Adipose tissue (tissue), 3 donors: ENCODE data around the gene TRAF3IP1. TPM values are rescaled to one million over a fixed set of nuclear protein-coding genes. Genes with fewer than 3 reads are reported as not detected.
"Not testable (repeated sequence)": the region's sequence is repeated elsewhere in the genome, so short reads cannot be mapped to it uniquely, and the experiment has no call there.

Experiments
- H3K27ac ChIP-seq: one replicate; pipeline ENCODE4 v1.5.1; 2013; ENCODE audit warnings: low read depth, low read length
- WGBS, 3 donors: extraction: QIAGEN DNeasy Blood & Tissue Kit; methylation state at CpG; one replicate each; pipeline ENCODE4 v1.1.7; 2013; 5-methylcytosine and 5-hydroxymethylcytosine counted together
- polyA plus RNA-seq, 3 donors: library from polyadenylated mRNA; stranded (reverse); fragments of 200-250 nt; gene quantifications; one replicate each; pipeline ENCODE4 v1.2.3, GENCODE V29; 2013
- donor health status: healthy with polysubstance abuse.
- donor health status: Bipolar disorder and iron deficiency.
- donor health status: healthy.

Gene TRAF3IP1
- polyA plus RNA-seq, 3 donors: 3.1 to 7.8 (median 5.5) TPM

- 87 to 92% (median 92%) methylated on average over 3 of the region's 3 CpGs for WGBS, 3 donors
- H3K27ac ChIP-seq: no peak overlapping the region
Measured at GRCh38 chr2:238359403-238359802, 39.1 kb downstream of the TRAF3IP1 start.

- WGBS, 3 donors: 83 to 97% (median 87%) methylated on average over 9 of the region's 9 CpGs
- no peak overlapping the region for H3K27ac ChIP-seq
Measured at GRCh38 chr2:238361877-238362276, 41.6 kb downstream of the TRAF3IP1 start.

GRCh38 chr2:238362626-238363025, 42.3 kb downstream of the TRAF3IP1 start:
- H3K27ac ChIP-seq: no peak overlapping the region
- 73 to 87% (median 86%) methylated on average over 7 of the region's 7 CpGs for WGBS, 3 donors

DNA sequence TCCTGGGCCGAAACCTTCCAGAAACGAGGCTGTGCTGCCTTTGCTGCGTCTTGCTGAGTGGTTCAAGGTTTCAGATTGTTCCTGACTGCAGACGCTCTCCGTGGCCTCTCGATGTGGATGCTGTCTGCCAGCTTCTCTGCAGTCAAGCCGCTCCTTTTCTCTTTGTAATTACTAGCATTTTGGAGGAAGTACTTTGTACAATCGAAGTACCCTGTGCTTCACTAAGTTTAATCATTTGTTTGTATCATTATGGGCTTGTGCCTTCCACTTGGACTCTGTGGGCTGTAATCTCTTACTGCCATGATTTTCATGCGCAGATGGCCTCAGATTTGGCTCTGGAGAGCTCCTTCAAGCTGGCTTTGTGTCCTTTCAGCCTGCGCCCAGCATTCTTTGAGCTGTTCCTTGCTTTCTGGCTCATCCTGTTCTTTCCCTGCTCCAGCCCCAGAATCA, 49.3 kb downstream of the TRAF3IP1 start:
- no peak overlapping the region for H3K27ac ChIP-seq

DNA sequence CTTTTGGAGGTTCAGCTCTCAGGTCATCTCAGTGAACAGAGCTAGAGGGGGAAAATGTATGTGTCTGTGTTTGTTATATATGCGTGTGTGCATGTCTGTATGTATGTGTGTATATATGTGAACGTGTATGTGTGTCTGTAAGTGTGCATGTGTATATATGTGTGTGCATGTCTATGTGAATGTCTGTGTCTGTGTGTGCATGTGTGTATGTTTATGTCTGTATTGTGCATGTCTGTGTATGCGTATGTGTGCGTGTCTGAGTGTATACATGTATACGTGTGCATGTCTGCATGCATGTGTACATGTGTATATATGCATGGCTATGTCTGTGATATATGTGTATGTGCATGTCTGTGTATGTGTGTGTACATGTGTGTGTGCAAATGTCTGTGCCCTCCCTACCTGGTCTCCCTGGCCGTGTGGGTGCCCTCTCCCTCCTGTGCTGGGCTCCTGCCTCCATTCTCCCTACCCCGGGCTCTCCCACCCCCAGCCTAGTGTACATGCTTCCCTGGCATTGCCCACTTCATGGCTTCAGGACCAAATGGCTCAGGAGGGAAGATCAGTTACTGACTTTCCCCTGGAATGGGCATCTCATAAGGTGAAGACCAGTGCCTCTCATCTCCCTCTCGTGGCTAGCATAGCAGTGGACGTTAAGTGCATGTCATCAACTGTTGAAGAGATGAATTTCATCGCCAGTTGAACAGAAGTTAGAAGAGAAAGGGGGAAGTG, 49.9 kb downstream of the TRAF3IP1 start:
- H3K27ac ChIP-seq: no peak overlapping the region
- 72 to 83% (median 81%) methylated on average over 10 of the region's 10 CpGs for WGBS, 3 donors

More for the DNA sequence above, 49.3 kb downstream of the TRAF3IP1 start:
- WGBS, 3 donors: 47 to 73% (median 57%) methylated on average over 10 of the region's 10 CpGs

DNA sequence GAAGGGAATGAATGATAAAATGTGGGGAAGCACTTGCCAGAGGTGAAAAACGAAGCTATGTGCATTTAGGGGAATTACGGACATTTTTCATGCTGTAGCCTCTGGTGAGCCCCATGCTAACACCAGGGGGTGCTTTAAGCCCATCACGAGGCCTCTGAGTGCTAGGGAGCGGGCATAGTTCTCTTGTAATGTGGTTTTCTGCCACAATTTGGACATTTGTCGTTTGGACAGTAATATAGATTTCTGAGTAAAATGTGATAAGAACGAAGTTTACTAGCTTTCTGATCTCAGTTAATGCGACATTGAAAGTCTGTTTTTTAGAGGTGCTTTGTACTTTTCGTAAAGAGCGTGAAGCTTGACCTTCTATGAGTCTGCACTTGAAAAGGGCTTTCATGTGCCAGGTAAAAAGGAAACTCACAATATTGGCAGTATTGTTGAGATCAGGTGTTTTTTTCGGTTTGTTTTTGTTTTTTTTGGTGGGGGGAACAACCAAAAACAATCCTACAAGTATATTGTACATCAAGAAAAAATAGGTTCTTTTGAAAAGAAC, 50.6 kb downstream of the TRAF3IP1 start:
- no peak overlapping the region for H3K27ac ChIP-seq
- WGBS, 3 donors: 21 to 34% (median 33%) methylated on average over 10 of the region's 10 CpGs

- 90 to 99% (median 97%) methylated on average over 3 of the region's 3 CpGs for WGBS, 3 donors
- not testable (repeated sequence) for H3K27ac ChIP-seq
Measured at GRCh38 chr2:238372277-238372676, 52.0 kb downstream of the TRAF3IP1 start.

DNA sequence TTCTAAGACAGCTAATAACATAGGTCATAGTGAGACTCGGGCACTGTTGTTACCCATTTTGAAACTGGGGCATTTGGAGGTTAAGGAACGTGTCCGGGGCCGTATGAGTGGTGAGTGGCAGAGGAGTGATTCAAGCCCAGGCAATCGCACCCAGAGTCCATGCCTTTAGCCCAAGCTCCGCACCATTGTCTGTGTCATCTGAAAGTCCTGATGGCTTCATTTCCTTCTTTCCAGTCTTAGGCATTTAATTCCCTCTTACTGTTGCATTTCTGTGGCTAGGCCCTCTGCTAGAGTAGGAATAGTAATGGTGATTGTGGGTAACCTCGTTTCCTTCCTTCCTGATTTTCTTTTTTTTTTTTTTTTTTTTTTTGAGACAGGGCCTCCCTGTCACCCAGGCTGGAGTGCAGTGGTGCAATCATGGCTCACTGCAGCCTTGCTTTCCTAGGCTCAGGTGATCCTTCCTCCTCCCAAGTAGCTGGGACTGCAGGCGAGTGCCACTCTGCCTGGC, 56.6 kb downstream of the TRAF3IP1 start:
- WGBS, 3 donors: 52 to 95% (median 67%) methylated on average over 8 of the region's 8 CpGs
- no peak overlapping the region for H3K27ac ChIP-seq

DNA sequence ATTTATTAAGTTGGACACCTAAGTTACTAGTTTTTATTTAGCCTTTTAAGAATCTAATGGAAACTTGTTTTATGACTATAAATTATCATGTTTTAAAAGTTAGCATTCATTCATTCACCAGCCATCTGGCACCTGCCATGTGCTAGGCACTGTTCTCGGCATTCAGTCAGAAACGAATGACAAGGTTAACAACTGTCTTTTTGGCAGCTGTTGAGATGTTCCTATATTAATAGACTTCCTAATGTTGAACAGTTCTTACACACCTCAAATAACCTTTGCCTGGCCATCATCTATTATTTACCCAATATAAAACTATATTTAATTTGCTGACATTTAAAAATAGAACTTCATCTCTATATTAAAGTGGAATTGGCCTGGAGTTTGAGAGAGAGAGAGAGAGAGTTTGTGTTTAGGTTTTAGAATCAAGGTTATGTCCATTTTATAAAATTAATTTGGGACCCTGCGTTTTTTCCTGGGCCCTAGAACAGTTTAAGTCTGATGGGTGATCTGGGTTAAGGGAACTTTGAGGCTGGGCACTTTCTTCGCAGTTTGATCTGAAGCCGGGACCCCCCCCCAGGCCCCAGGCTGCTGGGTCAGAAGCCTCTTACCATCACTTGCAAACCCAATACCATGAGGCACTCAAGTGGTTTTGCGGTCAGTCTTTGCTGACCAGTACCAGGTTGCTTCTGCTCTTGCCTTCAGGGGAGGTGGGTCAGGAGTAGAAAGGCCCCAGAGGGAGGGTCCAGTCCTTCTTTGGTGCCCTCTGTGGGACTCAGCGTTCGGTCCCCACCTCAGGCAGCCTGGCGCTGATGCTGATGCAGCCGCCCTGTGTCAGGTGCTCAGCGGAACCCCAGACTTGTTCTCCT, 58.1 kb downstream of the TRAF3IP1 start:
- H3K27ac ChIP-seq: no peak overlapping the region
- 87 to 94% (median 94%) methylated on average over 11 of the region's 11 CpGs for WGBS, 3 donors

DNA sequence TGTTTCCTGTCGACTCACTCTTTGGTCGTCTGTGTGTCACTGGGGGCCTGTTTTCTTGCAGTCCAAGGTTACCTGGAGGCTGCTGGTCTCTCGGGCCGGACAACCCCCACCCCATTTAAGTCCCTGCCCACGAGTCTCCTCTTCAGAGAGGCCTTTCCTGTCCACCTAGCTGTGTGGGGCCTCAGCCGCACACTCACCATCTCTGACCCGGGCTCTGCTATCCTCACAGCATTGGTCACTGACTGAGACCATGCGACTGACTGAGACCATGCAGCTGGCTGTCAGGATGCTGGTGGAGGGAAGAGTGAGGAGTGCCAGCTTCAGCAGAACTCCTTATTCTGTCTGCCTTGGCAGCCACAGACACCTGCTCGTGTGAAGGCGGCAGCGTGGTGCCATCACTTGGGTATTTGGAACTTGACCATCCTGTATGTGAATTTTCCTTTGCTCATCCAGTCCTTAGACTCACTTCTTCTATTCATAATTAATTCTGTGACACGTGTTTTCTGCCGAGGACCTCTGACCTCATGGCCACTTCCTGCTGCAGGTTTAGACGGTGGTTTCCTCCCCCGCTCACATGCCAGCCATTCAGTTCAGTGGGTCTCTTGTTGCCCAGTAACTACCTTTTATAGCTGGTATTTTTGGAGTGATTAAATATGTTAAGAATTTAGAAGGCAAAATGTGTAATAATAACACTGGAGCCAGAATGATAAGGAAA, 58.9 kb downstream of the TRAF3IP1 start:
- no peak overlapping the region for H3K27ac ChIP-seq

DNA sequence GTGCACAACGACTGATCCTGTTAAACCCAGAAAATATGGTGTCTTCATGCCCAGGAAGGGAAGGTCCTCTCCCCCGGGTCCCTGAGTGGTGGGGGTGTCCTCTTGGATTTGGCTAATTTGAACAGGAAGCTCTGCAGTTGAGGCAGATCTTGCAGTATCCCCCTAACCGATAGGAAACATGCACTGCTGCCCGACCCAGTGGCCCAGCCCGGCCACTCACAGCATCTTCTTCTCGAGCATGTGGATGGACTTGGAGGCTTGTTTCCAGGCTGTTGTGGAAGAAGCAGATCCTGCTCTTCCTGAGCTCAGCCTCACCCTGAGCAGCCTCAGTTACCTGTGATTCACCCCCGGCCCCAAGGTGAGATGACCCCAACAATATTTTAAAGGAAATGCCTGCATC, 60.0 kb downstream of the TRAF3IP1 start:
- no peak overlapping the region for H3K27ac ChIP-seq
- WGBS, 3 donors: 70 to 87% (median 85%) methylated on average over 7 of the region's 7 CpGs

More for the DNA sequence above, 58.9 kb downstream of the TRAF3IP1 start:
- WGBS, 3 donors: 72 to 82% (median 73%) methylated on average over 15 of the region's 15 CpGs

DNA sequence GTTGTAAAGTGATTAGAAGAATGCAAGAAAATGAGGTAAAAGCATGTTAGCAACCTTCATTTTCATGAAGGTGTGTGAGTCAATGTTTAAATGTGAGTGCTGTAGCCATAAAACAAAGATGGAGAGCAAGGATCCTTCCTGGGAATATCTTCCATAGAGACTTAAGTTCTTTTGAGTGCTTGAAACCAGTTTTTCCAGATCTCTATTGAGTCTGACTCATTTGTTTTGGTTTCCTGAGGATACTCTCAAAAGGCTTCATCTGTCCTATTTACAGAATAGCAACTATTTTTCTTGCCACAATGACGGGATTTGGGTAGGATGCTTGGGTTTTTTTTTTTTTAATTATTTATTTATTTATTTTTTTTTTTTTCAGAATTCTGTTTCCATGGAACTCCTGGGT, 60.5 kb downstream of the TRAF3IP1 start:
- 71 to 83% (median 77%) methylated on average over 1 of the region's 1 CpG for WGBS, 3 donors
- no peak overlapping the region for H3K27ac ChIP-seq

DNA sequence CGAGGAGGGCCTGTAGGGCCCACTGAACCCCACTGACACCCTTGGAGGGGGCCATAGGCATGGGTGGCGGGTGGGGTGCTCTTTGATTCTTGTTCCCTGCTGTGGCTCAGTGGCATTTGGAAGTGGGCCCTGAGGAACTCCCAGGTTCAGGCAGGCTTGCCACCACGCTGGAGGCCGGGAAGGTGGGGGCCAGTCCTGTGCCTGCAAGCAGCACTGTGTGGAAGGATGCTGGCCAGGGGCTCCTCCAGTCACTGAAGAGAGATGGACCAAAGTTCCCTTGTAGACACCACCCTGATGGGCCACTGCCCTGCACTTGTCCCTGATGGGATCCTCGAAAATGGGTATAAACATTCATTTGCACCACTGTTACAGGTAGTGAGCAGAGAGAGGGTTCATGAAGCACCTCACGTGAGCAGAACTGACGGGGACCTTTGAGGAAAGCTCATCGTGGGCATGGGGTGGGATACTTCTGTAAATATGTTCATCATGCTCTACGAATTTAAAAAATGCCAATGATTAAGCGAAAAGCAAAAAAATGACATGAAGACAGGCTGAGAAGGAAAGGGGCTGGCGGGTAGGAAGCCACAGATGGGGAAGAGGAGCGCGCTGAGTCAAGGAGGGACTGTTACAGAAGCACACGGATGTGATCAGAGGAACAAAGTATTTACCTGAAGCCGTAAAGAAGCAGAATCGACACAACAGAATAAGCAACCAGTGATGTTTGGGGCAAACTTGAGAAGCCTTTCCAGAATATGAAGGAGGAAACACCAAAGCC, 61.2 kb downstream of the TRAF3IP1 start:
- WGBS, 3 donors: 67 to 94% (median 76%) methylated on average over 16 of the region's 16 CpGs
- no peak overlapping the region for H3K27ac ChIP-seq

GRCh38 chr2:238382381-238382781, 62.1 kb downstream of the TRAF3IP1 start:
- WGBS, 3 donors: 64 to 86% (median 69%) methylated on average over 5 of the region's 5 CpGs

GRCh38 chr2:238383135-238383534, 62.8 kb downstream of the TRAF3IP1 start:
- no peak overlapping the region for H3K27ac ChIP-seq
- 95 to 97% (median 96%) methylated on average over 5 of the region's 5 CpGs for WGBS, 3 donors

More at GRCh38 chr2:238382381-238382781, 62.1 kb downstream of the TRAF3IP1 start:
- H3K27ac ChIP-seq: no peak overlapping the region

- 81 to 97% (median 90%) methylated on average over 7 of the region's 7 CpGs for WGBS, 3 donors
- no peak overlapping the region for H3K27ac ChIP-seq
Measured at GRCh38 chr2:238383743-238384380, 63.5 kb downstream of the TRAF3IP1 start.

DNA sequence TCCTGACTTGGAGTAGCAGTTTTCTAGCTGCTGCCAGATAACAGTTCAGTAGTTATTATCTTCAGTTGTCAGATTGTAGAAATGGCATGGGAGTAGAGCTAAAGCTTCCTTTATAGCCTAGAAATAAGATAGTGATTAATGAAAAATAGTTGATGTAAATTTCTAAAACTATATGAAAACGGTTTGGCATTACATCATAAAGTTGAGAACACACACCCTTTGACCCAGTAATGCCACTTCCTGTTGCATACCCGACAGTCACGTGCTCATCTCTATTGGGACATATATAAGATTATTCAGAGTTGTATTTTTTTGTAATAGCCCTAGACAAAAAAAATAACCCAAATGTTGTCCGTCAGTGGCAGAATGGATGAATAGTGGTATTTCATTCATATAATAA, 67.0 kb downstream of the TRAF3IP1 start:
- H3K27ac ChIP-seq: no peak overlapping the region
- 35 to 78% (median 39%) methylated on average over 4 of the region's 4 CpGs for WGBS, 3 donors
